ENCODE measurements around the gene ATP1A1.

DNA sequence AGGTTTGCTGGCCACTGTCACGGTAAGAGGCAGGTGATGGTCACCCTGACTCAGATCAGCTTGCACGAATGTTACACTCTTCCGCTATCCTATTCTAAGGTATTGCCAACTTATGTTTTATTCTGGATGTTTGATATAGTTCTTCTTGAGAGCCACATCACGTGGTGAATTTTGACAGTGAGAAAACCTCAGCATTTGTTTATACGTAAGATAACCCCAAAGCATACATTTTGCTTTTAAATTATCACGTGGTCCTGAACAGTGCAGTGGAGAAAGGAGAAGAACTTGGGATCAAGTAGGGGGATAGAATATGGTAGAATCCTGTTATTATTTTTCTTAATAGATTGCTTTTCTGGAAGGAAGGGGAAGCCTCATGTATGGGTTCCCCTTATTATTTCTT is 16.6 kb downstream of the ATP1A1 start:
- TF ChIP-seq, protein P1, sequence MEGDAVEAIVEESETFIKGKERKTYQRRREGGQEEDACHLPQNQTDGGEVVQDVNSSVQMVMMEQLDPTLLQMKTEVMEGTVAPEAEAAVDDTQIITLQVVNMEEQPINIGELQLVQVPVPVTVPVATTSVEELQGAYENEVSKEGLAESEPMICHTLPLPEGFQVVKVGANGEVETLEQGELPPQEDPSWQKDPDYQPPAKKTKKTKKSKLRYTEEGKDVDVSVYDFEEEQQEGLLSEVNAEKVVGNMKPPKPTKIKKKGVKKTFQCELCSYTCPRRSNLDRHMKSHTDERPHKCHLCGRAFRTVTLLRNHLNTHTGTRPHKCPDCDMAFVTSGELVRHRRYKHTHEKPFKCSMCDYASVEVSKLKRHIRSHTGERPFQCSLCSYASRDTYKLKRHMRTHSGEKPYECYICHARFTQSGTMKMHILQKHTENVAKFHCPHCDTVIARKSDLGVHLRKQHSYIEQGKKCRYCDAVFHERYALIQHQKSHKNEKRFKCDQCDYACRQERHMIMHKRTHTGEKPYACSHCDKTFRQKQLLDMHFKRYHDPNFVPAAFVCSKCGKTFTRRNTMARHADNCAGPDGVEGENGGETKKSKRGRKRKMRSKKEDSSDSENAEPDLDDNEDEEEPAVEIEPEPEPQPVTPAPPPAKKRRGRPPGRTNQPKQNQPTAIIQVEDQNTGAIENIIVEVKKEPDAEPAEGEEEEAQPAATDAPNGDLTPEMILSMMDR (IDR thresholded peaks at IDR 0.05) = no peak
- TF ChIP-seq POLR2AphosphoS5 (IDR thresholded peaks at IDR 0.05; ENCODE audit: insufficient read depth in 1 of 2, low read depth in 1 of 2) (no peak), POLR2A (IDR thresholded peaks at IDR 0.05) (no peak)

All from vagina (tissue), 2 donors.